OCI-LY1 (cell line): ENCODE data around the gene DLX2.

Experiments
- H2AFZ ChIP-seq: fragments of 200-600 bp; sonication (generic), shearing (Covaris generic); 2 replicates; pipeline ENCODE4 v1.6.0; 2014; ENCODE audit warnings: antibody characterized with exemption, mild to moderate bottlenecking, low read length
- H3F3A ChIP-seq: fragments of 200-600 bp; sonication (generic), shearing (Covaris generic); 2 replicates; pipeline ENCODE4 v1.6.0; 2014; ENCODE audit warnings: mild to moderate bottlenecking, antibody characterized with exemption, low read length, moderate library complexity; ENCODE audit not compliant: insufficient read depth
- H3K27ac ChIP-seq: fragments of 200-600 bp; sonication (generic); 2 replicates; pipeline ENCODE4 v1.5.1; 2014; ENCODE audit warnings: low read length, mixed run types, mild to moderate bottlenecking, low read depth; ENCODE audit not compliant: poor library complexity, severe bottlenecking
- H3K27me3 ChIP-seq: fragments of 200-600 bp; sonication (generic); 2 replicates; pipeline ENCODE4 v1.6.0; 2014; ENCODE audit warnings: antibody characterized with exemption, mild to moderate bottlenecking, low read length, moderate library complexity; ENCODE audit not compliant: insufficient read depth
- H3K36me3 ChIP-seq: fragments of 200-600 bp; sonication (generic); 2 replicates; pipeline ENCODE4 v1.6.1; 2014; ENCODE audit warnings: mild to moderate bottlenecking, antibody characterized with exemption, low read length, moderate library complexity, mixed read lengths; ENCODE audit not compliant: insufficient read depth
- H3K4me1 ChIP-seq: fragments of 200-600 bp; sonication (generic); 2 replicates; pipeline ENCODE4 v1.5.1; 2014; ENCODE audit warnings: mild to moderate bottlenecking, low read length, moderate library complexity; ENCODE audit not compliant: insufficient read depth, severe bottlenecking
- H3K4me2 ChIP-seq: fragments of 200-600 bp; sonication (generic), shearing (Covaris generic); 2 replicates; pipeline ENCODE4 v1.6.1; 2014; ENCODE audit warnings: low read length
- H3K4me3 ChIP-seq: fragments of 200-600 bp; sonication (generic); 2 replicates; pipeline ENCODE4 v1.5.1; 2014; ENCODE audit warnings: low read length, low read depth, mild to moderate bottlenecking, mixed read lengths; ENCODE audit not compliant: poor library complexity, severe bottlenecking
- H3K79me2 ChIP-seq: fragments of 200-600 bp; shearing (Covaris generic); 2 replicates; pipeline ENCODE4 v1.6.1; 2016; ENCODE audit warnings: mixed run types, low read length, mixed read lengths; ENCODE audit not compliant: insufficient read depth
- H3K9ac ChIP-seq: fragments of 200-600 bp; sonication (generic), shearing (Covaris generic); 2 replicates; pipeline ENCODE4 v1.6.1; 2014; ENCODE audit warnings: mild to moderate bottlenecking, low read length, mixed read lengths
- H3K9me2 ChIP-seq: fragments of 200-600 bp; sonication (generic), shearing (Covaris generic); 2 replicates; pipeline ENCODE4 v1.6.1; 2014; ENCODE audit warnings: low read depth, mild to moderate bottlenecking, low read length, mixed read lengths
- H3K9me3 ChIP-seq: fragments of 200-600 bp; shearing (Covaris generic); 2 replicates; pipeline ENCODE4 v1.6.1; 2014; ENCODE audit warnings: low read length, mixed read lengths
- H4K20me1 ChIP-seq: fragments of 200-600 bp; sonication (generic), shearing (Covaris generic); 2 replicates; pipeline ENCODE4 v1.6.0; 2016; ENCODE audit warnings: mild to moderate bottlenecking, low read length; ENCODE audit not compliant: insufficient read depth
- CTCF ChIP-seq: fragments of 200-600 bp; sonication (generic), shearing (Covaris generic); IDR thresholded peaks from 2 replicates; pipeline ENCODE4 v1.5.1; 2017; ENCODE audit warnings: mild to moderate bottlenecking, antibody characterized with exemption, low read length, moderate library complexity, mixed read lengths
- EZH2 ChIP-seq: fragments of 200-600 bp; sonication (generic), shearing (Covaris generic); IDR thresholded peaks from 2 replicates; pipeline ENCODE4 v1.8.0; 2017; ENCODE audit warnings: borderline replicate concordance, mixed run types, mild to moderate bottlenecking, antibody characterized with exemption, low read length, moderate library complexity, mixed read lengths

The DLX2 gene

GRCh38 chr2:172134270-172134669, 31.6 kb upstream of the DLX2 start:
- Histone ChIP-seq H3K27me3 (no peaks in the 10 kb centered on the region), H3K9me3 (no peaks in the 10 kb centered on the region), H3F3A (no peaks in the 10 kb centered on the region), H3K4me1 (no peaks in the 10 kb centered on the region), H4K20me1 (no peaks in the 10 kb centered on the region), H2AFZ (no peak overlapping the region), H3K4me3 (no peak overlapping the region), H3K36me3 (no peaks in the 10 kb centered on the region), H3K79me2 (no peaks in the 10 kb centered on the region), H3K9me2 (no peaks in the 10 kb centered on the region), H3K27ac (no peak overlapping the region), H3K9ac (no peak overlapping the region), H3K4me2 (no peak overlapping the region)
- TF ChIP-seq EZH2 (no peak), CTCF (no peak)

- no peak for TF ChIP-seq CTCF
- no peak for TF ChIP-seq EZH2
- Histone ChIP-seq H3K79me2 (no peaks in the 10 kb centered on the region), H2AFZ (no peak overlapping the region), H3K4me2 (no peak overlapping the region), H3K9me3 (no peaks in the 10 kb centered on the region), H3K27ac (no peak overlapping the region), H3F3A (no peaks in the 10 kb centered on the region), H3K9me2 (no peaks in the 10 kb centered on the region), H3K36me3 (no peaks in the 10 kb centered on the region), H3K4me1 (no peaks in the 10 kb centered on the region), H3K4me3 (no peak overlapping the region), H3K27me3 (no peaks in the 10 kb centered on the region), H4K20me1 (no peaks in the 10 kb centered on the region), H3K9ac (no peak overlapping the region)
These were observed 29.2 kb upstream of the DLX2 start for GRCh38 chr2:172131713-172132555.

GRCh38 chr2:172129404-172129803, 26.7 kb upstream of the DLX2 start:
- Histone ChIP-seq H3K9me3 (no peaks in the 10 kb centered on the region), H3K9ac (no peak overlapping the region), H3K27ac (no peak overlapping the region), H4K20me1 (no peaks in the 10 kb centered on the region), H3F3A (no peaks in the 10 kb centered on the region), H3K9me2 (no peaks in the 10 kb centered on the region), H3K27me3 (no peaks in the 10 kb centered on the region), H3K79me2 (no peaks in the 10 kb centered on the region), H3K36me3 (no peaks in the 10 kb centered on the region), H2AFZ (no peak overlapping the region), H3K4me2 (no peak overlapping the region), H3K4me1 (no peaks in the 10 kb centered on the region), H3K4me3 (no peak overlapping the region)
- TF ChIP-seq CTCF (no peak), EZH2 (no peak)
